Activated CD4-positive, alpha-beta memory T cell treated with anti-CD3 and anti-CD28 coated beads, Interleukin-2, amount 10 ng/mL, durations not matched to agents 7 days and 5 days (primary cell): ENCODE data around the gene UBE2F. TPM values are rescaled to one million over a fixed set of nuclear protein-coding genes. Genes with fewer than 3 reads are reported as not detected.

Experiments used
- CTCF ChIA-PET: fragments of 350-600 bp; sonication (Branson Sonifier 250); formaldehyde crosslinking; loops from one replicate; lab custom pipeline; 2021; ENCODE audit warnings: antibody characterized with exemption, inconsistent platforms; lab: Charles Lee
- POLR2A ChIA-PET: fragments of 350-600 bp; sonication (Branson Sonifier 250); formaldehyde crosslinking; loops from one replicate; lab custom pipeline; 2021; ENCODE audit warnings: antibody characterized with exemption; lab: Charles Lee
- DNase-seq: peaks from one replicate; pipeline ENCODE4 v3.0.0-alpha.2; 2020
- H3K27ac Mint-ChIP-seq: one replicate; pipeline ENCODE4 v1.8.0; 2021; ENCODE audit warnings: mild to moderate bottlenecking, mixed read lengths
- H3K27me3 Mint-ChIP-seq: one replicate; pipeline ENCODE4 v1.8.0; 2021; ENCODE audit warnings: mixed read lengths
- H3K36me3 Mint-ChIP-seq: one replicate; pipeline ENCODE4 v1.8.0; 2021; ENCODE audit warnings: low read depth, mixed read lengths
- H3K4me1 Mint-ChIP-seq: one replicate; pipeline ENCODE4 v1.8.0; 2021; ENCODE audit warnings: mixed read lengths
- H3K4me3 Mint-ChIP-seq: one replicate; pipeline ENCODE4 v1.8.0; 2021; ENCODE audit warnings: mild to moderate bottlenecking, mixed read lengths
- H3K9me3 Mint-ChIP-seq: one replicate; pipeline ENCODE4 v1.8.0; 2021; ENCODE audit warnings: mixed read lengths
- total RNA-seq, 2 experiments: library from RNA; stranded (reverse); gene quantifications; one replicate each; pipeline ENCODE4 v1.2.3, GENCODE V29; 2021

Gene UBE2F
- total RNA-seq, 2 experiments from 2014 or later, result 77.5 to 82.7 TPM

GRCh38 chr2:238082827-238083226 lies 116.0 kb downstream of the UBE2F start:
- peaks cover 7% of the 10 kb centered on the region for H3K4me1 Mint-ChIP-seq
- no peak for DNase-seq
- no peak overlapping the region for H3K4me3 Mint-ChIP-seq
- no peak overlapping the region for H3K27ac Mint-ChIP-seq
- ChIA-PET POLR2A (no interaction called here), CTCF (no interaction called here)
- no peaks in the 10 kb centered on the region for H3K27me3 Mint-ChIP-seq
- H3K9me3 Mint-ChIP-seq, result no peaks in the 10 kb centered on the region
- peaks cover 56% of the 10 kb centered on the region for H3K36me3 Mint-ChIP-seq

- ChIA-PET POLR2A (no interaction called here), CTCF (no interaction called here)
- no peak overlapping the region for H3K27ac Mint-ChIP-seq
- H3K9me3 Mint-ChIP-seq, result no peaks in the 10 kb centered on the region
- H3K4me3 Mint-ChIP-seq, result no peak overlapping the region
- peaks cover 7% of the 10 kb centered on the region for H3K4me1 Mint-ChIP-seq
- H3K36me3 Mint-ChIP-seq, result peaks cover 56% of the 10 kb centered on the region
- DNase-seq, result no peak
- H3K27me3 Mint-ChIP-seq, result no peaks in the 10 kb centered on the region
Measured at GRCh38 chr2:238083919-238084318, 117.1 kb downstream of the UBE2F start.

GRCh38 chr2:238084761-238085160 lies 117.9 kb downstream of the UBE2F start:
- Mint-ChIP-seq H3K4me3 (no peak overlapping the region), H3K36me3 (peaks cover 50% of the 10 kb centered on the region)

GRCh38 chr2:238085899-238086298 lies 119.1 kb downstream of the UBE2F start:
- H3K9me3 Mint-ChIP-seq, result no peaks in the 10 kb centered on the region
- H3K27ac Mint-ChIP-seq, result no peak overlapping the region
- H3K36me3 Mint-ChIP-seq, result peaks cover 43% of the 10 kb centered on the region
- no peak overlapping the region for H3K4me3 Mint-ChIP-seq
- no peak for DNase-seq
- no peaks in the 10 kb centered on the region for H3K27me3 Mint-ChIP-seq
- ChIA-PET POLR2A (interaction anchor here (1.1 kb wide), 1 partner anchor 118 kb away, joined by 3 read pairs; the partner anchor contains the start of gene ILKAP), CTCF (no interaction called here)
- peaks cover 7% of the 10 kb centered on the region for H3K4me1 Mint-ChIP-seq

More at GRCh38 chr2:238084761-238085160, 117.9 kb downstream of the UBE2F start:
- POLR2A ChIA-PET, result interaction anchor here (1.1 kb wide), 1 partner anchor 119 kb away, joined by 3 read pairs; the partner anchor contains the start of gene ILKAP
- peaks cover 7% of the 10 kb centered on the region for H3K4me1 Mint-ChIP-seq
- CTCF ChIA-PET, result no interaction called here
- DNase-seq, result no peak
- no peak overlapping the region for H3K27ac Mint-ChIP-seq
- no peaks in the 10 kb centered on the region for H3K27me3 Mint-ChIP-seq
- H3K9me3 Mint-ChIP-seq, result no peaks in the 10 kb centered on the region

GRCh38 chr2:238087211-238087610 lies 120.4 kb downstream of the UBE2F start:
- ChIA-PET POLR2A (interaction anchor here (1.2 kb wide), 1 partner anchor 26 kb away, joined by 5 read pairs; the partner anchor contains the start of gene SCLY), CTCF (interaction anchor here (1.0 to 1.4 kb wide), 2 partner anchors 164 to 228 kb away, joined by 3 to 4 read pairs; no protein-coding TSS in a partner anchor)
- no peaks in the 10 kb centered on the region for H3K27me3 Mint-ChIP-seq
- H3K4me1 Mint-ChIP-seq, result peaks cover 7% of the 10 kb centered on the region
- no peaks in the 10 kb centered on the region for H3K9me3 Mint-ChIP-seq
- H3K36me3 Mint-ChIP-seq, result peaks cover 34% of the 10 kb centered on the region
- DNase-seq, result no peak
- H3K27ac Mint-ChIP-seq, result no peak overlapping the region
- no peak overlapping the region for H3K4me3 Mint-ChIP-seq

GRCh38 chr2:238090887-238091286 lies 124.1 kb downstream of the UBE2F start:
- H3K4me3 Mint-ChIP-seq, result no peak overlapping the region
- no peak overlapping the region for H3K27ac Mint-ChIP-seq
- ChIA-PET POLR2A (no interaction called here), CTCF (no interaction called here)
- DNase-seq, result no peak
- no peaks in the 10 kb centered on the region for H3K27me3 Mint-ChIP-seq
- peaks cover 12% of the 10 kb centered on the region for H3K36me3 Mint-ChIP-seq
- H3K4me1 Mint-ChIP-seq, result peaks cover 7% of the 10 kb centered on the region
- no peaks in the 10 kb centered on the region for H3K9me3 Mint-ChIP-seq

GRCh38 chr2:238091436-238092060 lies 124.7 kb downstream of the UBE2F start:
- POLR2A ChIA-PET, result no interaction called here
- Mint-ChIP-seq H3K27ac (no peak overlapping the region), H3K4me3 (no peak overlapping the region)

More at GRCh38 chr2:238091436-238092060, 124.7 kb downstream of the UBE2F start:
- H3K36me3 Mint-ChIP-seq, result peaks cover 13% of the 10 kb centered on the region
- no peaks in the 10 kb centered on the region for H3K27me3 Mint-ChIP-seq
- DNase-seq, result no peak
- H3K9me3 Mint-ChIP-seq, result no peaks in the 10 kb centered on the region
- peaks cover 7% of the 10 kb centered on the region for H3K4me1 Mint-ChIP-seq
- CTCF ChIA-PET, result interaction anchor here (0.6 kb wide), 1 partner anchor 101 kb away, joined by 3 read pairs; no protein-coding TSS in a partner anchor

Other genes with a start within 250 kb of the UBE2F start
- under 1 TPM; 0.75 to 0.93 TPM for gene RBM44, start 168.2 kb upstream of the UBE2F start, total RNA-seq
- 1 to 10 TPM; 8.1 to 9.6 TPM for gene RAMP1, start 107.4 kb upstream of the UBE2F start, total RNA-seq
- 10 to 100 TPM; 22.0 to 22.6 TPM for gene SCLY, start 94.0 kb downstream of the UBE2F start, total RNA-seq
- gene ESPNL, start 133.3 kb downstream of the UBE2F start, total RNA-seq, result under 1 TPM; 0.05 to 0.18 TPM
- not detected for gene KLHL30, start 171.7 kb downstream of the UBE2F start, total RNA-seq
- gene ERFE, start 192.0 kb downstream of the UBE2F start, total RNA-seq, result not detected
- gene ILKAP, start 236.7 kb downstream of the UBE2F start, total RNA-seq, result 10 to 100 TPM; 50.8 to 54.3 TPM